Measurements from ENCODE around the gene NBPF11.
"Not testable (repeated sequence)": the region's sequence is repeated elsewhere in the genome, so short reads cannot be mapped to it uniquely, and the experiment has no call there.

The NBPF11 gene

GRCh38 chr1:148149050-148149815 is 2.8 kb downstream of the NBPF11 start:
- DNase-seq (ENCODE audit: low spot score), result not testable (repeated sequence)

DNA sequence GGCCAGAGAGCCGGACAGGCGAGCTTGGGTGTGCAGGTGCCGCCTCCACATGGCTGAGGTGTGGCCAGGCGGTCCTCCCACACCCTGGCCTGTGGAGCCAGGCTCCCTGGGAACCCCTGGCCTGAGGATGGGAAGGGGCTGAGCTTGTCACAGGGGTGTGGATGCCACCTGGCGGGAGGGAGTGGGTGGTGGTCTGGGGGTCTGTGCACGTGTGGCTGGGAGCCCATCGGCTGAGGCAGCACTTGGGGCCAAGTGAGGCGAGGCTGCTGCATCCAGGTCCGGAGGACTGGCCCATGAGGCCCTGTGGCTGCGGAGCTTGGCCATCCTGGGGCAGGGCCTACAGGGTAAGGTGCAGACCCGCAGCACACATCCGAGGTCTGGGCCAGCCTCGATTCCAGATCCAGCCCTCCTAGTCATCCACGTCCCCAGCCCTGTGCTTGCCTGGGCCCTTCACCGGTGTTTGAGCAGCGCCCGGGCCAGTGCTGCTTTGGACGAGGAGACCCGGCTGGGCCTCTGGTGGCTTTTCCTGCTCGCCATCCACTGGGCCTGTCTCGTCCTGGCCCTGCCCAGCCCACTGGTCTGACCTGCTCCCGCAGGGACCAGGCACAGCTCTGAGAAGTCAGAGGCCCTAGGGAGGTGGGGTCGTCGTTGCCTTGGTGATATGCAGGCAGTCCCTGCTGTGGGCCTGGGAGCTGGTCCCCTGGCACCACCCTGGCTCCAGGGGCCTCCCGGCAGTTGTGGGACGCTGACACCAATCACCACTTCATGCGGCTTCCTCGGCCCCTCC is 4.8 kb downstream of the NBPF11 start:
- DNase-seq (ENCODE audit: low spot score), result not testable (repeated sequence)

DNA sequence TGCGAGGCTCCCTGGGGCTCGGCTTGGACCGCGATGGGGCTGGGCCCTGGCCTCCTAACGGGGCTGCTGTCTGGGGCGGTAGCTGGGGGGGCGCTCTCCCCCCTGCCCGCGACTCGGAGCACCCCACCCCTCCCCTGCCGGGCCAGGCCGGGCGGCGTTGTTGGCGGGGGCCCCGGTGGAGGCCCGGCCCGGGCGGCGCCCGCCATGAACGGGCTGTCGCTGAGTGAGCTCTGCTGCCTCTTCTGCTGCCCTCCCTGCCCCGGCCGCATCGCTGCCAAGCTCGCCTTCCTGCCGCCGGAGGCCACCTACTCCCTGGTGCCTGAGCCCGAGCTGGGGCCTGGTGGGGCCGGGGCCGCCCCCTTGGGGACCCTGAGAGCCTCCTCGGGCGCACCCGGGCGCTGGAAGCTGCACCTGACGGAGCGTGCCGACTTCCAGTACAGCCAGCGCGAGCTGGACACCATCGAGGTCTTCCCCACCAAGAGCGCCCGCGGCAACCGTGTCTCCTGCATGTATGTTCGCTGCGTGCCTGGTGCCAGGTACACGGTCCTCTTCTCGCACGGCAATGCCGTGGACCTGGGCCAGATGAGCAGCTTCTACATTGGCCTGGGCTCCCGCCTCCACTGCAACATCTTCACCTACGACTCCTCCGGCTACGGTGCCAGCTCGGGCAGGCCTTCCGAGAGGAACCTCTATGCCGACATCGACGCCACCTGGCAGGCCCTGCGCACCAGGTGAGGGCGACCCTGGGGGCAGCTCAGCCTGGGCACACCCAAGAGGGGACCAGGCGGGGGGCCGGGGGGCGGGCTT is 5.7 kb downstream of the NBPF11 start:
- not testable (repeated sequence) for DNase-seq (ENCODE audit: low spot score)

DNA sequence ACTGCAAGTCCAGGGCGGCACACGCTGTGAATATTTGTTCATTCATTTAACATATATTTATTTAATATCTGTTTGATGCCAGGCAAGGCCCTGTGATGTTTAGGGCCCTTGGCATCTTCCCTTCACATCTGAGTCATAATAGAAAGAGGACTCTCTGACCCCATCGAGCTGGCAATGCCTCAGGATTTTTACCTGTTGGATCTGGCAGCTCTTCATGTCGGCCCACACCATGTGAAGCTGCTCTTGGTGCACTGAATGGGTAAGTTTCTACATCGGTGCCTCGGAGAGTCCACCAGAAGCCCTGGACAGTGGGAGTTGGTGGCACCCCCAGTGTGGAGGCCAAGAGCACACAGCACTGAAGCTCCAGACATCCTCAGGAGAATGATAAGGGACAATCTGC is 8.9 kb downstream of the NBPF11 start:
- not testable (repeated sequence) for DNase-seq (ENCODE audit: low spot score)

- not testable (repeated sequence) for DNase-seq (ENCODE audit: low spot score)
Observed at GRCh38 chr1:148141936-148142335, 10.1 kb downstream of the NBPF11 start.

GRCh38 chr1:148138606-148139005 is 13.5 kb downstream of the NBPF11 start:
- not testable (repeated sequence) for DNase-seq (ENCODE audit: low spot score)

GRCh38 chr1:148122341-148122740 is 29.7 kb downstream of the NBPF11 start:
- not testable (repeated sequence) for DNase-seq (ENCODE audit: low spot score)

DNA sequence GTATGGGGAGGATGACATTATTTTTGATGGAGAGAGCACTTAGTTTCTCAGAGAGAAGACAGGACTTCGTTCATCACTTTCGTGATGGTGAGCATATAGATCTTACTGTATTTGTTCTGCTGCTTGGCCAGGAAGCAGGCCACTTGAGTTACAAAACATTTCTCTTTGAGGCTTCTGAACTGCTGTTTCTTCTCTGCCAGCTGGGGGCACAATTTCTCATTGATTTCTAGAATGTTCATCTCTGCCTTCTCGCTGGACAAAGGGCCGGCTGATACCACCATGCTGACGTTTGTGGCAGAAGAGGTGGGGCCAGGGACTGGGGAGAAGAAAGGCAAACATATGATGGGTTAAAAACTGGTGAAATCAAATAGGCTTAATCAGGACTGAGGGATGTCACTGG is 31.7 kb downstream of the NBPF11 start:
- not testable (repeated sequence) for DNase-seq (ENCODE audit: low spot score)

- DNase-seq (ENCODE audit: low spot score), result not testable (repeated sequence)
Observed at GRCh38 chr1:148095732-148096131, 56.3 kb downstream of the NBPF11 start.

GRCh38 chr1:148086196-148086595 is 65.9 kb downstream of the NBPF11 start:
- not testable (repeated sequence) for DNase-seq (ENCODE audit: low spot score)

GRCh38 chr1:148081205-148081604 is 70.9 kb downstream of the NBPF11 start:
- DNase-seq (ENCODE audit: low spot score), result not testable (repeated sequence)

- DNase-seq (ENCODE audit: low spot score), result not testable (repeated sequence)
Observed at GRCh38 chr1:148078632-148079519, 73.2 kb downstream of the NBPF11 start.

GRCh38 chr1:148078090-148078489 is 74.0 kb downstream of the NBPF11 start:
- not testable (repeated sequence) for DNase-seq (ENCODE audit: low spot score)

DNA sequence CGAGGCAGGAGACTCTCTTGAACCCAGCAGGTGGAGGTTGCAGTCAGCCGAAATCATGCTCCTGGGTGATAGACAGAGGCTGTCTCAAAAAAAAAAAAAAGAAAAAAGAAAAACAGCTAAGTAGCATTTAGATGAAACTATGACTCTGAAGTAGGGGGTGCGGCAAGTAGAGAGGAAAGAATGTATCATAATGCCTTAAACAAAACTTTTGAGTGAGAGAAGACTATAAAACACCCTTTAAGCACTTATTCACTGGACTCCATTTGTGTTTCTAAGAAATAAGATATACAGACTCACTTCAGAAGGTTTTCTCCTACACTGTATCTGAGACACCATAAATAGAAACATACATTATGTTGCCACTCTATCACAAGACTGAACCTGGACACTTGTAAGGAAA is 74.6 kb downstream of the NBPF11 start:
- DNase-seq (ENCODE audit: low spot score), result not testable (repeated sequence)

GRCh38 chr1:148073392-148073791 is 78.7 kb downstream of the NBPF11 start:
- not testable (repeated sequence) for DNase-seq (ENCODE audit: low spot score)

- not testable (repeated sequence) for DNase-seq (ENCODE audit: low spot score)
Observed at GRCh38 chr1:148068606-148069005, 83.5 kb downstream of the NBPF11 start.

GRCh38 chr1:148068201-148068600 is 83.9 kb downstream of the NBPF11 start:
- DNase-seq (ENCODE audit: low spot score), result not testable (repeated sequence)

- DNase-seq (ENCODE audit: low spot score), result not testable (repeated sequence)
Observed at GRCh38 chr1:148060294-148060701, 91.8 kb downstream of the NBPF11 start.

DNA sequence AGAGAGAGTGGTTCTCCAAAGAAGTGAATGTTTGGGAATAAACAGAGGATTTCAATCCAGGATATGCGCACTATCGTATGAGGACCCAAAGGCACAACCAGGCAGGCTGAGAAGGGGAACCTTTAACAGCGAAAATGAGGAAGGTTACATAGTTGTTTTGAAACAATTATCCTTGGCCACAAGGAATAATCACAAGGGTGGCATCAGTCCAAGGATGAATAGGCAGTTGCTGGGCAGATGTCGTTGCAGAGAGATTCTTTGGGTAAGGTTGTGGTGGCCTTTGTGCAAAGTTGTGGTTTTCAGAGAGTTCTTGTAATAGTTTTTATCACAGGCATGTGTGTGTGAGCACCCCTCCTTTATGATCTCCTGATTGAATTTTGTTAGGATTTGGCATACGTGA is 94.7 kb downstream of the NBPF11 start:
- not testable (repeated sequence) for DNase-seq (ENCODE audit: low spot score)
